Neural progenitor cell (in vitro differentiated cells): ENCODE results near the gene NDFIP1. TPM values are rescaled to one million over a fixed set of nuclear protein-coding genes. Genes with fewer than 3 reads are reported as not detected.

Experiments used
- DNase-seq: peaks from one replicate; pipeline ENCODE4 v3.0.0-alpha.2; 2016; ENCODE audit warnings: low spot score
- H2AFZ ChIP-seq: fragments of 200-600 bp; sonication (generic); replicated peaks from 2 replicates; pipeline ENCODE4 v1.6.1; 2016; ENCODE audit warnings: antibody characterized with exemption
- H3F3A ChIP-seq: fragments of 200-600 bp; sonication (generic); 2 replicates; pipeline ENCODE4 v1.6.1; 2016; ENCODE audit warnings: antibody characterized with exemption, low read depth
- H3K27ac ChIP-seq: fragments of 200-600 bp; sonication (generic); 2 replicates; pipeline ENCODE4 v1.5.1; 2016; ENCODE audit warnings: mild to moderate bottlenecking
- H3K27me3 ChIP-seq: fragments of 200-600 bp; sonication (generic); 2 replicates; pipeline ENCODE4 v1.6.1; 2016; ENCODE audit warnings: mild to moderate bottlenecking, moderate library complexity
- H3K36me3 ChIP-seq: fragments of 200-600 bp; sonication (generic); 2 replicates; pipeline ENCODE4 v1.5.1; 2016
- H3K4me1 ChIP-seq: fragments of 200-600 bp; sonication (generic); 2 replicates; pipeline ENCODE4 v1.6.1; 2016; ENCODE audit warnings: mixed run types
- H3K4me2 ChIP-seq: fragments of 200-600 bp; sonication (generic); 2 replicates; pipeline ENCODE4 v1.6.1; 2016
- H3K4me3 ChIP-seq: fragments of 200-600 bp; sonication (generic); 2 replicates; pipeline ENCODE4 v1.5.1; 2016
- H3K79me2 ChIP-seq: fragments of 200-600 bp; sonication (generic); 2 replicates; pipeline ENCODE4 v1.6.1; 2016; ENCODE audit warnings: low read depth
- H3K9ac ChIP-seq: fragments of 200-600 bp; sonication (generic); 2 replicates; pipeline ENCODE4 v1.6.1; 2016
- H3K9me3 ChIP-seq: fragments of 200-600 bp; sonication (generic); 2 replicates; pipeline ENCODE4 v1.5.1; 2016; ENCODE audit warnings: low read depth
- H4K20me1 ChIP-seq: fragments of 200-600 bp; sonication (generic); 2 replicates; pipeline ENCODE4 v1.6.1; 2016; ENCODE audit warnings: low read depth
- H3K27ac Mint-ChIP-seq: 3 replicates; pipeline ENCODE4 v1.8.0; 2021; ENCODE audit warnings: mixed read lengths
- H3K27me3 Mint-ChIP-seq: 2 replicates; pipeline ENCODE4 v1.8.0; 2022; ENCODE audit warnings: low read depth, mild to moderate bottlenecking, inconsistent platforms, moderate library complexity, mixed read lengths; ENCODE audit not compliant: insufficient read depth
- H3K36me3 Mint-ChIP-seq: 3 replicates; pipeline ENCODE4 v1.8.0; 2021; ENCODE audit warnings: mixed read lengths
- H3K4me1 Mint-ChIP-seq: 3 replicates; pipeline ENCODE4 v1.8.0; 2021; ENCODE audit warnings: mixed read lengths
- H3K4me3 Mint-ChIP-seq: 3 replicates; pipeline ENCODE4 v1.8.0; 2021; ENCODE audit warnings: mild to moderate bottlenecking, moderate library complexity, mixed read lengths
- H3K9me3 Mint-ChIP-seq: 3 replicates; pipeline ENCODE4 v1.8.0; 2020; ENCODE audit warnings: mixed read lengths
- CTCF ChIP-seq: fragments of 200-600 bp; sonication (generic); IDR thresholded peaks from 2 replicates; pipeline ENCODE4 v1.5.1; 2017; ENCODE audit warnings: antibody characterized with exemption, mild to moderate bottlenecking
- EZH2 ChIP-seq: fragments of 200-600 bp; sonication (generic); IDR thresholded peaks from 2 replicates; pipeline ENCODE4 v1.6.1; 2017; ENCODE audit warnings: antibody characterized with exemption, mild to moderate bottlenecking, moderate library complexity
- EZH2phosphoT487 ChIP-seq: fragments of 200-600 bp; sonication (generic); IDR thresholded peaks from 2 replicates; pipeline ENCODE4 v1.6.1; 2017; ENCODE audit warnings: antibody characterized with exemption
- total RNA-seq: library from RNA; depleted of rRNA; stranded (reverse); fragments of >200 nt; gene quantifications from 2 replicates; pipeline ENCODE4 v1.2.3, GENCODE V29; 2015; ENCODE audit warnings: low replicate concordance

Gene NDFIP1
- total RNA-seq, 1 donor from 2014 or later, result 39.4 TPM

- H4K20me1 ChIP-seq, result peaks cover 20% of the 10 kb centered on the region
- no peak overlapping the region for H3K27ac Mint-ChIP-seq
Measured at GRCh38 chr5:142115937-142116614, 7.5 kb downstream of the NDFIP1 start.

GRCh38 chr5:142117579-142118151 is 9.1 kb downstream of the NDFIP1 start:
- Histone ChIP-seq H2AFZ (no peak overlapping the region), H3K4me3 (no peak overlapping the region), H3K79me2 (peaks cover 87% of the 10 kb centered on the region), H3K4me1 (no peaks in the 10 kb centered on the region), H3K27ac (no peak overlapping the region), H3F3A (no peaks in the 10 kb centered on the region), H4K20me1 (peaks cover 20% of the 10 kb centered on the region), H3K9ac (no peak overlapping the region), H3K27me3 (no peaks in the 10 kb centered on the region), H3K4me2 (no peak overlapping the region), H3K36me3 (no peaks in the 10 kb centered on the region), H3K9me3 (no peaks in the 10 kb centered on the region)
- no peaks in the 10 kb centered on the region for H3K4me1 Mint-ChIP-seq
- H3K36me3 Mint-ChIP-seq, result peaks cover 28% of the 10 kb centered on the region
- H3K9me3 Mint-ChIP-seq, result peaks cover 14% of the 10 kb centered on the region
- DNase-seq, result no peak
- H3K27me3 Mint-ChIP-seq, result no peaks in the 10 kb centered on the region
- TF ChIP-seq EZH2phosphoT487 (no peak), EZH2 (no peak), CTCF (no peak)
- H3K4me3 Mint-ChIP-seq, result no peak overlapping the region
- H3K27ac Mint-ChIP-seq, result no peak overlapping the region

More at GRCh38 chr5:142115937-142116614, 7.5 kb downstream of the NDFIP1 start:
- H3K4me1 Mint-ChIP-seq, result no peaks in the 10 kb centered on the region
- H3K36me3 Mint-ChIP-seq, result peaks cover 19% of the 10 kb centered on the region
- Histone ChIP-seq H3K36me3 (no peaks in the 10 kb centered on the region), H3K4me2 (no peak overlapping the region), H3F3A (no peaks in the 10 kb centered on the region), H3K9me3 (no peaks in the 10 kb centered on the region), H3K9ac (no peak overlapping the region), H3K27me3 (no peaks in the 10 kb centered on the region), H3K79me2 (peaks cover 86% of the 10 kb centered on the region), H3K4me1 (no peaks in the 10 kb centered on the region), H3K27ac (no peak overlapping the region), H3K4me3 (no peak overlapping the region), H2AFZ (no peak overlapping the region)
- DNase-seq, result no peak
- peaks cover 14% of the 10 kb centered on the region for H3K9me3 Mint-ChIP-seq
- TF ChIP-seq EZH2phosphoT487 (no peak), EZH2 (no peak), CTCF (no peak)
- H3K27me3 Mint-ChIP-seq, result no peaks in the 10 kb centered on the region
- H3K4me3 Mint-ChIP-seq, result no peak overlapping the region

GRCh38 chr5:142118155-142118686 is 9.6 kb downstream of the NDFIP1 start:
- Histone ChIP-seq H3K4me3 (no peak overlapping the region), H3K9me3 (no peaks in the 10 kb centered on the region), H3K9ac (no peak overlapping the region), H3K27ac (no peak overlapping the region), H3K79me2 (peaks cover 87% of the 10 kb centered on the region), H2AFZ (no peak overlapping the region), H3F3A (no peaks in the 10 kb centered on the region), H4K20me1 (peaks cover 20% of the 10 kb centered on the region), H3K4me2 (no peak overlapping the region), H3K36me3 (no peaks in the 10 kb centered on the region), H3K27me3 (no peaks in the 10 kb centered on the region), H3K4me1 (no peaks in the 10 kb centered on the region)
- no peak for TF ChIP-seq EZH2
- Mint-ChIP-seq H3K36me3 (peaks cover 25% of the 10 kb centered on the region), H3K4me1 (no peaks in the 10 kb centered on the region), H3K27me3 (no peaks in the 10 kb centered on the region), H3K9me3 (peaks cover 9% of the 10 kb centered on the region), H3K27ac (no peak overlapping the region), H3K4me3 (no peak overlapping the region)
- DNase-seq, result no peak
